ENCODE measurements around the gene MALRD1.

- TF ChIP-seq, protein P1, sequence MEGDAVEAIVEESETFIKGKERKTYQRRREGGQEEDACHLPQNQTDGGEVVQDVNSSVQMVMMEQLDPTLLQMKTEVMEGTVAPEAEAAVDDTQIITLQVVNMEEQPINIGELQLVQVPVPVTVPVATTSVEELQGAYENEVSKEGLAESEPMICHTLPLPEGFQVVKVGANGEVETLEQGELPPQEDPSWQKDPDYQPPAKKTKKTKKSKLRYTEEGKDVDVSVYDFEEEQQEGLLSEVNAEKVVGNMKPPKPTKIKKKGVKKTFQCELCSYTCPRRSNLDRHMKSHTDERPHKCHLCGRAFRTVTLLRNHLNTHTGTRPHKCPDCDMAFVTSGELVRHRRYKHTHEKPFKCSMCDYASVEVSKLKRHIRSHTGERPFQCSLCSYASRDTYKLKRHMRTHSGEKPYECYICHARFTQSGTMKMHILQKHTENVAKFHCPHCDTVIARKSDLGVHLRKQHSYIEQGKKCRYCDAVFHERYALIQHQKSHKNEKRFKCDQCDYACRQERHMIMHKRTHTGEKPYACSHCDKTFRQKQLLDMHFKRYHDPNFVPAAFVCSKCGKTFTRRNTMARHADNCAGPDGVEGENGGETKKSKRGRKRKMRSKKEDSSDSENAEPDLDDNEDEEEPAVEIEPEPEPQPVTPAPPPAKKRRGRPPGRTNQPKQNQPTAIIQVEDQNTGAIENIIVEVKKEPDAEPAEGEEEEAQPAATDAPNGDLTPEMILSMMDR (IDR thresholded peaks at IDR 0.05): no peak
- TF ChIP-seq POLR2A (IDR thresholded peaks at IDR 0.05): no peak
Observed at GRCh38 chr10:19706904-19707303, 658.3 kb downstream of the MALRD1 start.

All from body of pancreas (tissue), 4 donors.